HepG2 (cell line): ENCODE data around the gene CYB5D1. TPM values are rescaled to one million over a fixed set of nuclear protein-coding genes. Genes with fewer than 3 reads are reported as not detected.

Experiments used
- ATAC-seq: fragments of 200-7000 bp; cut with Tn5 transposase; 3 replicates; pipeline ENCODE4 v1.9.1; 2020; ENCODE audit warnings: mild to moderate bottlenecking, moderate library complexity
- BruUV-seq: library from RNA; stranded (reverse); fragments of 400-500 nt; replicated peaks from 2 replicates; lab custom pipeline; 2021; lab: Mats Ljungman, UMichigan
- CTCF ChIA-PET: fragments of 300-600 bp; formaldehyde crosslinking; extraction: SDS; loops from one replicate; lab custom pipeline; 2021; ENCODE audit warnings: low total read pairs, inconsistent platforms, low intra/inter-chr PET ratio; lab: Yijun Ruan, JAX
- POLR2A ChIA-PET: fragments of 350-600 bp; sonication (Branson Sonifier 250); formaldehyde crosslinking; loops from one replicate; lab custom pipeline; 2020; ENCODE audit warnings: antibody characterized with exemption, inconsistent platforms; lab: Yijun Ruan, JAX
- DNase-seq: peaks from one replicate; pipeline ENCODE4 v3.0.0-alpha.2; 2015; ENCODE audit warnings: low spot score
- FAIRE-seq: peaks from 3 replicates; lab custom pipeline; 2011; peaks lifted over from hg19 to GRCh38; lab: Jason Lieb, UNC
- H2AFZ ChIP-seq: one replicate; pipeline ENCODE4 v1.6.1; 2011; ENCODE audit warnings: low read length, inconsistent platforms
- H3K27ac ChIP-seq: fragments of 300-600 bp; 3 replicates; pipeline ENCODE4 v1.8.0; 2011; ENCODE audit warnings: mixed run types, mild to moderate bottlenecking, mixed read lengths, low read length, inconsistent platforms; ENCODE audit not compliant: insufficient read depth; ENCODE audit errors: extremely low read length
- H3K27me3 ChIP-seq, 2 experiments: fragments of 200-600 bp in 1 of 2; 2 replicates in 1 of 2; 3 replicates in 1 of 2; pipeline versions ENCODE4 v1.6.0 to v1.8.0; 2011; ENCODE audit warnings: low read length in 2 of 2, mild to moderate bottlenecking in 2 of 2, moderate library complexity in 2 of 2, inconsistent platforms in 1 of 2; ENCODE audit not compliant: insufficient read depth in 2 of 2, control insufficient read depth in 1 of 2
- H3K36me3 ChIP-seq, 2 experiments: fragments of 200-600 bp in 1 of 2; replicated peaks in 1 of 2; 2 replicates in 1 of 2; 3 replicates in 1 of 2; pipeline versions ENCODE4 v1.5.1 to v1.8.0; 2011; ENCODE audit warnings: low read length in 2 of 2, inconsistent platforms in 1 of 2; ENCODE audit not compliant: insufficient read depth in 2 of 2, control insufficient read depth in 1 of 2
- H3K4me1 ChIP-seq: 2 replicates; pipeline ENCODE4 v1.5.1; 2012; ENCODE audit warnings: low read length, inconsistent platforms; ENCODE audit not compliant: insufficient read depth
- H3K4me2 ChIP-seq: 2 replicates; pipeline ENCODE4 v1.6.0; 2011; ENCODE audit warnings: low read depth, low read length, inconsistent platforms
- H3K4me3 ChIP-seq, 3 experiments: fragments of 200-600 bp in 1 of 3; sonication (generic), shearing (Covaris generic) in 1 of 3; replicated peaks in 1 of 3; 2 replicates each; pipeline ENCODE4 v1.5.1; 2011 to 2016; ENCODE audit warnings: low read length in 3 of 3, inconsistent platforms in 2 of 3, low read depth in 2 of 3, mild to moderate bottlenecking in 2 of 3, control low read depth in 1 of 3, mixed read lengths in 1 of 3; ENCODE audit not compliant: insufficient read depth in 1 of 3
- H3K79me2 ChIP-seq: one replicate; pipeline ENCODE4 v1.6.1; 2011; ENCODE audit warnings: low read length, inconsistent platforms; ENCODE audit not compliant: insufficient read depth
- H3K9ac ChIP-seq: 2 replicates; pipeline ENCODE4 v1.6.0; 2011; ENCODE audit warnings: mild to moderate bottlenecking, low read depth, low read length, inconsistent platforms; ENCODE audit not compliant: insufficient read depth
- H3K9me3 ChIP-seq: 2 replicates; pipeline ENCODE4 v1.5.1; 2012; ENCODE audit warnings: mild to moderate bottlenecking, low read length
- H4K20me1 ChIP-seq: 2 replicates; pipeline ENCODE4 v1.6.0; 2011; ENCODE audit warnings: inconsistent platforms, mild to moderate bottlenecking, low read length, moderate library complexity; ENCODE audit not compliant: insufficient read depth
- RFX3 ChIP-seq: IDR thresholded peaks from 2 replicates; pipeline ENCODE4 v1.6.1; 2016; ENCODE audit warnings: missing biosample characterization, missing genetic modification reagents
- SRF ChIP-seq: IDR thresholded peaks from 2 replicates; pipeline ENCODE4 v1.6.1; 2011; ENCODE audit warnings: mild to moderate bottlenecking, low read depth, low read length, moderate library complexity
- TFDP2 ChIP-seq: sonication (generic); formaldehyde crosslinking; IDR thresholded peaks from 2 replicates; pipeline ENCODE4 v1.4.0; 2020; ENCODE audit warnings: missing genetic modification reagents
- THAP8 ChIP-seq: sonication (generic); formaldehyde crosslinking; IDR thresholded peaks from 2 replicates; pipeline ENCODE4 v1.5.1; 2020; ENCODE audit warnings: missing genetic modification reagents, mild to moderate bottlenecking, borderline replicate concordance
- ZNF331 ChIP-seq: sonication (generic); formaldehyde crosslinking; IDR thresholded peaks from 2 replicates; pipeline ENCODE4 v1.4.0; 2020; ENCODE audit warnings: missing genetic modification reagents
- ZNF614 ChIP-seq: IDR thresholded peaks from 2 replicates; pipeline ENCODE4 v1.6.1; 2018; ENCODE audit warnings: missing biosample characterization, missing genetic modification reagents, inconsistent platforms, borderline replicate concordance
- WGBS: methylation state at CpG from one replicate; pipeline ENCODE4 v1.1.6; 2017; ENCODE audit warnings: low lambda C conversion rate; 5-methylcytosine and 5-hydroxymethylcytosine counted together
- in situ Hi-C: cut with HindIII; loops from 2 replicates; pipeline ENCODE4 v1.10.0; 2017; ENCODE audit warnings: low pct_unique_long_range_greater_than_20kb; ENCODE audit not compliant: extremely low pct_ligation_motif_present
- intact Hi-C: fragments of 100-400 bp; cut with micrococcal nuclease; formaldehyde crosslinking; loops from one replicate; pipeline ENCODE4 v1.10.0; 2022; ENCODE audit not compliant: unreplicated experiment
- polyA plus RNA-seq, 8 experiments: library from polyadenylated mRNA; depleted of rRNA in 3 of 8; stranded (reverse) in 7 of 8; unstranded in 1 of 8; fragments of >200 nt; fragmentation: Illumina TruSeq in 4 of 8; extraction: Trizol in 4 of 8; gene quantifications; 2 replicates each; pipeline versions ENCODE4 v1.2.1 to v1.2.3, GENCODE V29; 2011 to 2016; ENCODE audit warnings: low read depth in 4 of 8, missing spikeins in 1 of 8, mixed read lengths in 1 of 8; ENCODE audit not compliant: insufficient read depth in 1 of 8
- total RNA-seq, 5 experiments: library from RNA; depleted of rRNA; stranded (reverse); fragments of >200 nt; fragmentation: Illumina TruSeq; extraction: Trizol; gene quantifications; 2 replicates each; pipeline ENCODE4 v1.2.3, GENCODE V29; 2016; ENCODE audit warnings: low read depth in 1 of 5

CYB5D1 gene
- total and polyA plus RNA-seq, 2 of the 13 experiments (the other 11 are each of a cell fraction or from before 2014, with no cell fraction given): 8.9 to 17.0 TPM

DNA sequence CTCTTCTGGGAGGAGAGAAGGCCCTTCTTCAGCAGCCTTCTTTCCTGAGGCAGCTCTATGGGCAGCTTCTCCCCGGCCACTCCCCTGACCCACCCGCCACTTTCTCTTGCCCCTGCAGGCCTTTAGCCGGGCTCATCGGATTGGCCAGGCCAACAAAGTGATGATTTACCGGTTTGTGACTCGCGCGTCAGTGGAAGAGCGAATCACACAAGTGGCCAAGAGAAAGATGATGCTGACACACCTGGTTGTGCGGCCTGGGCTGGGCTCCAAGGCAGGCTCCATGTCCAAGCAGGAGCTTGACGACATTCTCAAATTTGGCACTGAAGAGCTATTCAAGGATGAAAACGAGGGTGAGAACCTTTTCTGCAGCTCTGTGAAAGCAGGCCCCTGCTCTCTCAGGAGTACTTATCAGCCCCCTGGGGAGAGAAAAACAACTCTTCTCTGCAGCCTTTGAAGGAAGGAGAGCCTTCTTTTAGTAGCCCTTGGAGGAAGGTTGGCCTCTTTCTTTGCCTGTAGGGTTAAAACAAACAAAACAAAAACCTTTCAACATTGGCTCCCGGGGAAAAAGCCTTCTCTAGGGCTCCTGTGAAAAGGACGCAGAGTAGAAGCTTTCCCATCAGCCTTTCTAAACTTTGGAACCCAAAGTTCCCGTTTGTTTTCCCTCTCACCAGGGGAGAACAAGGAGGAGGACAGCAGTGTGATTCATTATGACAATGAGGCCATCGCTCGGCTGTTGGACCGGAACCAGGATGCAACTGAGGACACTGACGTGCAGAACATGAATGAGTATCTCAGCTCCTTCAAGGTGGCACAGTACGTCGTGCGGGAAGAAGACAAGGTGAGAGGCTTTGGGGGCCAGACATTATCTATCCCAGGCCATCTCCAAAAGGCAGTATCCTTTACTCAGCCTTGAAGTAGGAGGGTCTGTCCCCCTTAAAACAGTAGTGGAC, 45.6 kb downstream of the CYB5D1 start:
- WGBS: 86% methylated on average over 17 of the region's 22 CpGs

More for the DNA sequence above, 45.6 kb downstream of the CYB5D1 start:
- ChIA-PET CTCF (no interaction called here), POLR2A (interaction anchor here (1.1 kb wide), 1 partner anchor 28 kb away, joined by 3 read pairs; the partner anchor contains the start of gene TRAPPC1)
- Histone ChIP-seq H3K4me1 (no peaks in the 10 kb centered on the region), H3K9ac (no peak overlapping the region), H3K27me3 (no peaks in the 10 kb centered on the region), H3K9me3 (no peaks in the 10 kb centered on the region), H2AFZ (no peak overlapping the region), H3K4me3 (no peak overlapping the region), H3K36me3 (no peaks in the 10 kb centered on the region; a peak in 2 of 5 replicates), H4K20me1 (no peaks in the 10 kb centered on the region), H3K79me2 (no peaks in the 10 kb centered on the region), H3K27ac (no peak overlapping the region), H3K4me2 (no peak overlapping the region)
- TF ChIP-seq TFDP2 (CRISPR knock-in tag) (no peak), ZNF614 (CRISPR knock-in tag) (no peak), SRF (no peak), ZNF331 (CRISPR knock-in tag) (no peak), THAP8 (no peak), RFX3 (CRISPR knock-in tag) (no peak)
- BruUV-seq: no TSS peak
- in situ Hi-C loops: no loop called here
- intact Hi-C loops: no loop called here
- no peak for ATAC-seq
- FAIRE-seq: no peak
- DNase-seq: no peak
